Lower leg skin (tissue), 3 donors: ENCODE measurements around the gene SCAMP2.

Experiments used
- POLR2A ChIP-seq, 2 donors: fragments of 450-650 bp; IDR thresholded peaks; one replicate each; pipeline ENCODE4 v1.6.1; 2016 to 2017; ENCODE audit warnings: antibody characterized with exemption in 2 of 2, mild to moderate bottlenecking in 1 of 2, moderate library complexity in 1 of 2
- TF ChIP-seq, protein P1 (sequence below), 3 donors: fragments of 450-650 bp; IDR thresholded peaks; one replicate each; pipeline ENCODE4 v1.5.1; 2016; ENCODE audit warnings: antibody characterized with exemption in 3 of 3, mild to moderate bottlenecking in 3 of 3, moderate library complexity in 2 of 3

DNA sequence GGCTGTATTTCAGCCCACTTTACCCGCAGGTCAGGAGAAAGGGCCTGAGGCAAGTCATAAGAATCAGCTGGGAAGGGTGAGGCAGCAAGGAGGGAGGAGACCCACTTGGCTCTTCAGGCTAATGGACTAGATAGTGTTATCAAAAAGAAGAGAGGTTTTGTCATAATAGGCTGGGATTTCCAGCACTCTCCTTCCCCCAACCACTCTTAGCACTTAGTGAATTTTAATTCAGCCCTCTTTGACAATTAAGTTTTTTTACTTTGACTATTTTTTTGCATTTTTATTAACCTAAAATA, 17.4 kb upstream of the SCAMP2 start:
- TF ChIP-seq, protein P1, sequence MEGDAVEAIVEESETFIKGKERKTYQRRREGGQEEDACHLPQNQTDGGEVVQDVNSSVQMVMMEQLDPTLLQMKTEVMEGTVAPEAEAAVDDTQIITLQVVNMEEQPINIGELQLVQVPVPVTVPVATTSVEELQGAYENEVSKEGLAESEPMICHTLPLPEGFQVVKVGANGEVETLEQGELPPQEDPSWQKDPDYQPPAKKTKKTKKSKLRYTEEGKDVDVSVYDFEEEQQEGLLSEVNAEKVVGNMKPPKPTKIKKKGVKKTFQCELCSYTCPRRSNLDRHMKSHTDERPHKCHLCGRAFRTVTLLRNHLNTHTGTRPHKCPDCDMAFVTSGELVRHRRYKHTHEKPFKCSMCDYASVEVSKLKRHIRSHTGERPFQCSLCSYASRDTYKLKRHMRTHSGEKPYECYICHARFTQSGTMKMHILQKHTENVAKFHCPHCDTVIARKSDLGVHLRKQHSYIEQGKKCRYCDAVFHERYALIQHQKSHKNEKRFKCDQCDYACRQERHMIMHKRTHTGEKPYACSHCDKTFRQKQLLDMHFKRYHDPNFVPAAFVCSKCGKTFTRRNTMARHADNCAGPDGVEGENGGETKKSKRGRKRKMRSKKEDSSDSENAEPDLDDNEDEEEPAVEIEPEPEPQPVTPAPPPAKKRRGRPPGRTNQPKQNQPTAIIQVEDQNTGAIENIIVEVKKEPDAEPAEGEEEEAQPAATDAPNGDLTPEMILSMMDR (IDR thresholded peaks at IDR 0.05), result no peak
- no peak for TF ChIP-seq POLR2A (IDR thresholded peaks at IDR 0.05)
